Measurements from ENCODE around the gene TTC17.

- TF ChIP-seq GATA3 (IDR thresholded peaks at IDR 0.05; ENCODE audit: low read depth, low read length) = no peak
- no peak for TF ChIP-seq GATA2 (IDR thresholded peaks at IDR 0.05; ENCODE audit: low read depth, low read length)
Observed at GRCh38 chr11:43382614-43383013, 23.9 kb downstream of the TTC17 start.

Measured in SH-SY5Y (cell line).